ENCODE data around the gene XXYLT1.
"Not testable (repeated sequence)": the region's sequence is repeated elsewhere in the genome, so short reads cannot be mapped to it uniquely, and the experiment has no call there.

GRCh38 chr3:195215576-195215975 lies 55.4 kb downstream of the XXYLT1 start:
- TF ChIP-seq CTCF, POLR2A (IDR thresholded peaks at IDR 0.05): not testable (repeated sequence)

All from adrenal gland (tissue), 5 donors.